Measurements from ENCODE around the gene MMP25. TPM values are rescaled to one million over a fixed set of nuclear protein-coding genes. Genes with fewer than 3 reads are reported as not detected.

Gene MMP25
- total and polyA plus RNA-seq, 9 of the 15 experiments (the other 6 are each of a cell fraction or from before 2014, with no cell fraction given), result 0.03 to 0.04 TPM; not detected in 7

DNA sequence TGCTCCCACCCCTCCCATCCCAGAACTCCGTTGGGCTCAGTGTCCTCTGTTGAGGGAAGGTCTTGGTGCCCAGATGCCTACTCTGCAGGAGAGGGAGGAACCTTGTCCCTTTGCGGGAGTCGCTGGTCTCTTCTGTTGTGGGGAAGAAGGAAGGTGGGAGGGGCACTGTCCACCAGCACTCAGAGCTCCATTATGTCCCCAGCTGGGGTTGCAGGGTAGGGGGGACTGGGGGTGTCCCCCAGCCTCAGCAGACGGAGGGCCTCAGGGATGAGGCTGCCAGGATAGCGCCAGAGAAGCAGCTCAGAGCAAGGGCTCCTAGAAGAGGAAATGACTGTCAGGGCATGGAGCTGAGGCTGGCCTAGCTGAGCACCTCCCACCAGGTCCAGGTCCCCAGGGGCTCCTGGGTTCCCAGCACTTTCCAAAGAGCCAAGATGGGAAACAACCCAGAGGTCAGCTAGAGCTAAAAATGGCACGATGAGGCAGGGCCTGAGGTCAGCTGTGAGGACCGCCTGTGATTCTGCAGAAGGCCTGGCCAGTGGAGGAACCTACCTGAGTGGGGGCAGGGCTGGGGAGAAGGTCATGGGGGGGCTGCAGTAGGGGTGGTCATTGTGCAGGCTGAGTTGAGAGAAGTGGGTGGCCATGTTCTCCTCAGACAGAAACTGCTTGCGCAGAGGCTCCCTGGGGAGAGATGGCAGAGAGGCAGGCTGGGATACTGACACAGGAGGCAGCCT lies 23.5 kb upstream of the MMP25 start (continued):
- TF ChIP-seq DEAF1 (CRISPR knock-in tag; IDR thresholded peaks at IDR 0.05) (no peak), PRPF4 (IDR thresholded peaks at IDR 0.05; ENCODE audit: insufficient read depth, low read depth, low read length, poor library complexity, severe bottlenecking) (no peak), ZSCAN32 (CRISPR knock-in tag; IDR thresholded peaks at IDR 0.05) (no peak), POLR2G (IDR thresholded peaks at IDR 0.05; ENCODE audit: low read depth, low read length) (no peak), SUPT5H (IDR thresholded peaks at IDR 0.05) (peak; percentile 57), GTF2F1 (IDR thresholded peaks at IDR 0.05; ENCODE audit: low read depth, low read length) (no peak), EP400 (IDR thresholded peaks at IDR 0.05) (no peak), DMBX1 (CRISPR knock-in tag; IDR thresholded peaks at IDR 0.05; ENCODE audit: borderline replicate concordance) (no peak), ZNF766 (CRISPR knock-in tag; conservative IDR thresholded peaks at IDR 0.05) (no peak), ZNF384 (IDR thresholded peaks at IDR 0.05; ENCODE audit: low read depth, low read length) (no peak), NCOR1 (IDR thresholded peaks at IDR 0.05) (0 out of 2 replicates have a peak, but pooled peaks have one; percentile 2), SAP30 (IDR thresholded peaks at IDR 0.05; ENCODE audit: borderline replicate concordance, insufficient read depth, low read depth, low read length, poor library complexity, severe bottlenecking) (peak; percentile 21), FOXK1 (CRISPR knock-in tag; IDR thresholded peaks at IDR 0.05; ENCODE audit: borderline replicate concordance) (no peak), ZNF707 (CRISPR knock-in tag; conservative IDR thresholded peaks at IDR 0.05) (no peak), ZNF23 (CRISPR knock-in tag; IDR thresholded peaks at IDR 0.05) (no peak)
- TF ChIP-seq, protein P1, sequence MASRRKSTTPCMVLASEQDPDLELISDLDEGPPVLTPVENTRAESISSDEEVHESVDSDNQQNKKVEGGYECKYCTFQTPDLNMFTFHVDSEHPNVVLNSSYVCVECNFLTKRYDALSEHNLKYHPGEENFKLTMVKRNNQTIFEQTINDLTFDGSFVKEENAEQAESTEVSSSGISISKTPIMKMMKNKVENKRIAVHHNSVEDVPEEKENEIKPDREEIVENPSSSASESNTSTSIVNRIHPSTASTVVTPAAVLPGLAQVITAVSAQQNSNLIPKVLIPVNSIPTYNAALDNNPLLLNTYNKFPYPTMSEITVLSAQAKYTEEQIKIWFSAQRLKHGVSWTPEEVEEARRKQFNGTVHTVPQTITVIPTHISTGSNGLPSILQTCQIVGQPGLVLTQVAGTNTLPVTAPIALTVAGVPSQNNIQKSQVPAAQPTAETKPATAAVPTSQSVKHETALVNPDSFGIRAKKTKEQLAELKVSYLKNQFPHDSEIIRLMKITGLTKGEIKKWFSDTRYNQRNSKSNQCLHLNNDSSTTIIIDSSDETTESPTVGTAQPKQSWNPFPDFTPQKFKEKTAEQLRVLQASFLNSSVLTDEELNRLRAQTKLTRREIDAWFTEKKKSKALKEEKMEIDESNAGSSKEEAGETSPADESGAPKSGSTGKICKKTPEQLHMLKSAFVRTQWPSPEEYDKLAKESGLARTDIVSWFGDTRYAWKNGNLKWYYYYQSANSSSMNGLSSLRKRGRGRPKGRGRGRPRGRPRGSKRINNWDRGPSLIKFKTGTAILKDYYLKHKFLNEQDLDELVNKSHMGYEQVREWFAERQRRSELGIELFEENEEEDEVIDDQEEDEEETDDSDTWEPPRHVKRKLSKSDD (conservative IDR thresholded peaks at IDR 0.05; ENCODE audit: low read length), result no peak
- TF ChIP-seq, protein P2, sequence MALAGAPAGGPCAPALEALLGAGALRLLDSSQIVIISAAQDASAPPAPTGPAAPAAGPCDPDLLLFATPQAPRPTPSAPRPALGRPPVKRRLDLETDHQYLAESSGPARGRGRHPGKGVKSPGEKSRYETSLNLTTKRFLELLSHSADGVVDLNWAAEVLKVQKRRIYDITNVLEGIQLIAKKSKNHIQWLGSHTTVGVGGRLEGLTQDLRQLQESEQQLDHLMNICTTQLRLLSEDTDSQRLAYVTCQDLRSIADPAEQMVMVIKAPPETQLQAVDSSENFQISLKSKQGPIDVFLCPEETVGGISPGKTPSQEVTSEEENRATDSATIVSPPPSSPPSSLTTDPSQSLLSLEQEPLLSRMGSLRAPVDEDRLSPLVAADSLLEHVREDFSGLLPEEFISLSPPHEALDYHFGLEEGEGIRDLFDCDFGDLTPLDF (CRISPR knock-in tag; IDR thresholded peaks at IDR 0.05), result no peak
- TF ChIP-seq, protein P3, sequence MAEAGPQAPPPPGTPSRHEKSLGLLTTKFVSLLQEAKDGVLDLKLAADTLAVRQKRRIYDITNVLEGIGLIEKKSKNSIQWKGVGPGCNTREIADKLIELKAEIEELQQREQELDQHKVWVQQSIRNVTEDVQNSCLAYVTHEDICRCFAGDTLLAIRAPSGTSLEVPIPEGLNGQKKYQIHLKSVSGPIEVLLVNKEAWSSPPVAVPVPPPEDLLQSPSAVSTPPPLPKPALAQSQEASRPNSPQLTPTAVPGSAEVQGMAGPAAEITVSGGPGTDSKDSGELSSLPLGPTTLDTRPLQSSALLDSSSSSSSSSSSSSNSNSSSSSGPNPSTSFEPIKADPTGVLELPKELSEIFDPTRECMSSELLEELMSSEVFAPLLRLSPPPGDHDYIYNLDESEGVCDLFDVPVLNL (CRISPR knock-in tag; IDR thresholded peaks at IDR 0.05; ENCODE audit: low read depth), result no peak

All from K562 (cell line).